ENCODE results near the gene OSBPL2.

Gene OSBPL2

GRCh38 chr20:62263396-62263795, 25.1 kb downstream of the OSBPL2 start:
- peaks cover 78% of the 10 kb centered on the region for H3K36me3 Mint-ChIP-seq (ENCODE audit: low read depth)
- no peak for DNase-seq
- H3K27me3 Mint-ChIP-seq, result no peaks in the 10 kb centered on the region
- no peak overlapping the region for H3K4me3 Mint-ChIP-seq
- no peak overlapping the region for H3K27ac Mint-ChIP-seq
- no peaks in the 10 kb centered on the region for H3K9me3 Mint-ChIP-seq
- H3K4me1 Mint-ChIP-seq (ENCODE audit: low read depth), result no peaks in the 10 kb centered on the region

- H3K4me3 Mint-ChIP-seq, result no peak overlapping the region
- H3K4me1 Mint-ChIP-seq (ENCODE audit: low read depth), result no peaks in the 10 kb centered on the region
- H3K27ac Mint-ChIP-seq, result no peak overlapping the region
- peaks cover 63% of the 10 kb centered on the region for H3K36me3 Mint-ChIP-seq (ENCODE audit: low read depth)
- H3K27me3 Mint-ChIP-seq, result no peaks in the 10 kb centered on the region
- no peaks in the 10 kb centered on the region for H3K9me3 Mint-ChIP-seq
- DNase-seq, result no peak
Observed at GRCh38 chr20:62265365-62265764, 27.0 kb downstream of the OSBPL2 start.

- H3K27ac Mint-ChIP-seq, result no peak overlapping the region
- no peak overlapping the region for H3K4me3 Mint-ChIP-seq
- peaks cover 56% of the 10 kb centered on the region for H3K36me3 Mint-ChIP-seq (ENCODE audit: low read depth)
- H3K9me3 Mint-ChIP-seq, result no peaks in the 10 kb centered on the region
- no peaks in the 10 kb centered on the region for H3K4me1 Mint-ChIP-seq (ENCODE audit: low read depth)
- DNase-seq, result no peak
- H3K27me3 Mint-ChIP-seq, result no peaks in the 10 kb centered on the region
Observed at GRCh38 chr20:62266340-62266739, 28.0 kb downstream of the OSBPL2 start.

GRCh38 chr20:62266851-62267250, 28.5 kb downstream of the OSBPL2 start:
- Mint-ChIP-seq H3K27me3 (no peaks in the 10 kb centered on the region), H3K4me1 (ENCODE audit: low read depth) (no peaks in the 10 kb centered on the region), H3K4me3 (no peak overlapping the region), H3K9me3 (no peaks in the 10 kb centered on the region), H3K36me3 (ENCODE audit: low read depth) (peaks cover 56% of the 10 kb centered on the region), H3K27ac (no peak overlapping the region)
- DNase-seq, result no peak

- H3K27ac Mint-ChIP-seq, result no peak overlapping the region
Observed at GRCh38 chr20:62267543-62267942, 29.2 kb downstream of the OSBPL2 start.

GRCh38 chr20:62268228-62268900, 30.0 kb downstream of the OSBPL2 start:
- H3K4me1 Mint-ChIP-seq (ENCODE audit: low read depth), result no peaks in the 10 kb centered on the region
- no peak overlapping the region for H3K27ac Mint-ChIP-seq
- H3K4me3 Mint-ChIP-seq, result no peak overlapping the region
- no peak for DNase-seq
- H3K27me3 Mint-ChIP-seq, result no peaks in the 10 kb centered on the region
- H3K36me3 Mint-ChIP-seq (ENCODE audit: low read depth), result peaks cover 57% of the 10 kb centered on the region
- H3K9me3 Mint-ChIP-seq, result no peaks in the 10 kb centered on the region

More at GRCh38 chr20:62267543-62267942, 29.2 kb downstream of the OSBPL2 start:
- no peak overlapping the region for H3K4me3 Mint-ChIP-seq
- no peaks in the 10 kb centered on the region for H3K9me3 Mint-ChIP-seq
- no peak for DNase-seq
- H3K36me3 Mint-ChIP-seq (ENCODE audit: low read depth), result peaks cover 56% of the 10 kb centered on the region
- no peaks in the 10 kb centered on the region for H3K4me1 Mint-ChIP-seq (ENCODE audit: low read depth)
- H3K27me3 Mint-ChIP-seq, result no peaks in the 10 kb centered on the region

- no peaks in the 10 kb centered on the region for H3K27me3 Mint-ChIP-seq
- no peaks in the 10 kb centered on the region for H3K9me3 Mint-ChIP-seq
- no peak overlapping the region for H3K27ac Mint-ChIP-seq
- DNase-seq, result no peak
- no peaks in the 10 kb centered on the region for H3K4me1 Mint-ChIP-seq (ENCODE audit: low read depth)
- no peak overlapping the region for H3K4me3 Mint-ChIP-seq
- H3K36me3 Mint-ChIP-seq (ENCODE audit: low read depth), result peaks cover 60% of the 10 kb centered on the region
Observed at GRCh38 chr20:62269378-62269777, 31.1 kb downstream of the OSBPL2 start.

GRCh38 chr20:62269871-62270270, 31.6 kb downstream of the OSBPL2 start:
- no peak overlapping the region for H3K27ac Mint-ChIP-seq
- no peaks in the 10 kb centered on the region for H3K9me3 Mint-ChIP-seq
- peaks cover 60% of the 10 kb centered on the region for H3K36me3 Mint-ChIP-seq (ENCODE audit: low read depth)
- no peak overlapping the region for H3K4me3 Mint-ChIP-seq
- no peaks in the 10 kb centered on the region for H3K4me1 Mint-ChIP-seq (ENCODE audit: low read depth)
- H3K27me3 Mint-ChIP-seq, result no peaks in the 10 kb centered on the region
- no peak for DNase-seq

GRCh38 chr20:62272200-62272599, 33.9 kb downstream of the OSBPL2 start:
- Mint-ChIP-seq H3K36me3 (ENCODE audit: low read depth) (peaks cover 57% of the 10 kb centered on the region), H3K4me3 (no peak overlapping the region), H3K27ac (no peak overlapping the region), H3K9me3 (no peaks in the 10 kb centered on the region), H3K27me3 (no peaks in the 10 kb centered on the region), H3K4me1 (ENCODE audit: low read depth) (no peaks in the 10 kb centered on the region)
- DNase-seq, result no peak

GRCh38 chr20:62273416-62273815, 35.1 kb downstream of the OSBPL2 start:
- no peaks in the 10 kb centered on the region for H3K4me1 Mint-ChIP-seq (ENCODE audit: low read depth)
- DNase-seq, result no peak
- no peaks in the 10 kb centered on the region for H3K27me3 Mint-ChIP-seq
- no peak overlapping the region for H3K27ac Mint-ChIP-seq
- H3K36me3 Mint-ChIP-seq (ENCODE audit: low read depth), result peaks cover 60% of the 10 kb centered on the region
- no peak overlapping the region for H3K4me3 Mint-ChIP-seq
- H3K9me3 Mint-ChIP-seq, result no peaks in the 10 kb centered on the region

- no peak overlapping the region for H3K27ac Mint-ChIP-seq
- H3K36me3 Mint-ChIP-seq (ENCODE audit: low read depth), result peaks cover 66% of the 10 kb centered on the region
- DNase-seq, result no peak
- no peaks in the 10 kb centered on the region for H3K9me3 Mint-ChIP-seq
- H3K27me3 Mint-ChIP-seq, result no peaks in the 10 kb centered on the region
- H3K4me1 Mint-ChIP-seq (ENCODE audit: low read depth), result no peaks in the 10 kb centered on the region
- H3K4me3 Mint-ChIP-seq, result no peak overlapping the region
Observed at GRCh38 chr20:62274332-62274950, 36.1 kb downstream of the OSBPL2 start.

GRCh38 chr20:62275219-62275618, 36.9 kb downstream of the OSBPL2 start:
- Mint-ChIP-seq H3K4me1 (ENCODE audit: low read depth) (no peaks in the 10 kb centered on the region), H3K27me3 (no peaks in the 10 kb centered on the region), H3K27ac (no peak overlapping the region), H3K9me3 (no peaks in the 10 kb centered on the region), H3K4me3 (no peak overlapping the region), H3K36me3 (ENCODE audit: low read depth) (peaks cover 71% of the 10 kb centered on the region)
- no peak for DNase-seq

- Mint-ChIP-seq H3K4me1 (ENCODE audit: low read depth) (no peaks in the 10 kb centered on the region), H3K9me3 (no peaks in the 10 kb centered on the region), H3K27ac (no peak overlapping the region), H3K4me3 (no peak overlapping the region), H3K27me3 (no peaks in the 10 kb centered on the region), H3K36me3 (ENCODE audit: low read depth) (peaks cover 82% of the 10 kb centered on the region)
- DNase-seq, result no peak
Observed at GRCh38 chr20:62276439-62276838, 38.1 kb downstream of the OSBPL2 start.

GRCh38 chr20:62277253-62277652, 38.9 kb downstream of the OSBPL2 start:
- no peak overlapping the region for H3K4me3 Mint-ChIP-seq
- H3K27me3 Mint-ChIP-seq, result no peaks in the 10 kb centered on the region
- H3K27ac Mint-ChIP-seq, result no peak overlapping the region
- H3K4me1 Mint-ChIP-seq (ENCODE audit: low read depth), result no peaks in the 10 kb centered on the region
- peaks cover 85% of the 10 kb centered on the region for H3K36me3 Mint-ChIP-seq (ENCODE audit: low read depth)
- no peak for DNase-seq
- no peaks in the 10 kb centered on the region for H3K9me3 Mint-ChIP-seq

- DNase-seq, result no peak
- no peak overlapping the region for H3K27ac Mint-ChIP-seq
- no peaks in the 10 kb centered on the region for H3K4me1 Mint-ChIP-seq (ENCODE audit: low read depth)
- peaks cover 84% of the 10 kb centered on the region for H3K36me3 Mint-ChIP-seq (ENCODE audit: low read depth)
- no peak overlapping the region for H3K4me3 Mint-ChIP-seq
- H3K9me3 Mint-ChIP-seq, result no peaks in the 10 kb centered on the region
- H3K27me3 Mint-ChIP-seq, result no peaks in the 10 kb centered on the region
Observed at GRCh38 chr20:62280303-62280702, 42.0 kb downstream of the OSBPL2 start.
